CD4-positive, alpha-beta T cell treated with Interleukin-10 for 1 hour (primary cell): ENCODE results near the gene TMPRSS4.

ENCODE experiments used
- DNase-seq: peaks from one replicate; pipeline ENCODE4 v3.0.0-alpha.2; 2020

The TMPRSS4 gene

DNA sequence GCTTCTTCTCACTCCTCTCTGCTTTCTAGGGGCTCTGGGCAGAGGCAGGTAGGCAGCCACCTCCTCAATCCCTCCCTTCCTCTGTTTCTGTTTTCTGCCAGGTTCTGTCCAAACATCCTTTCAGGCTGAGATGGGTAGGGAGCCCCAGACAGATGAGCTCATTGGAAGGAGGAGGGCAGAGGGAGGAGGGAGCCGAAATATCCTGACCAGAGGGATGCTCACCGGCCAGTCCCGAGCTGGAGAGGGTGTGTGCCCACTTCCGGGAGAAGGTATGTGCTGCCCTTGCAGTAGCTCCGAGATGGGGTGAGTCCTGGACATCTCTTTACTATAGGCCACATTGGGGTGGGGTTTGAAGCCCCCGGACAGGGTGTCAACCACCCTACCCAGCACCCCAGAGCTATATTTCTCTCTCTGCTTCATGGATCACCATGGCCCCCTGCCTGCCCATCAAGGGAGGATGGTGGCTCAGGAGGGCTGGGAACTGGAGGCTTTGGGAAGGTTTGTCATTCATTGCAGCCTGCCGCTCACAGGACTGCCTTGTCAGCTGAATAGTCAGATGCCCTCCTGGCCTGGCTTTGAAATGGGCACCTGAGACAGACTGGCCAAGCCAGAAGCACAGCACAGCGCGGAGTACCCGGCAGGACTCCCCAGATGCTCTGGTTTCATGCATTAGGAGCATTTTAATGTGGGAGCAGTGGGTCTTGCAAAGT, 80.5 kb downstream of the TMPRSS4 start:
- DNase-seq: no peak

DNA sequence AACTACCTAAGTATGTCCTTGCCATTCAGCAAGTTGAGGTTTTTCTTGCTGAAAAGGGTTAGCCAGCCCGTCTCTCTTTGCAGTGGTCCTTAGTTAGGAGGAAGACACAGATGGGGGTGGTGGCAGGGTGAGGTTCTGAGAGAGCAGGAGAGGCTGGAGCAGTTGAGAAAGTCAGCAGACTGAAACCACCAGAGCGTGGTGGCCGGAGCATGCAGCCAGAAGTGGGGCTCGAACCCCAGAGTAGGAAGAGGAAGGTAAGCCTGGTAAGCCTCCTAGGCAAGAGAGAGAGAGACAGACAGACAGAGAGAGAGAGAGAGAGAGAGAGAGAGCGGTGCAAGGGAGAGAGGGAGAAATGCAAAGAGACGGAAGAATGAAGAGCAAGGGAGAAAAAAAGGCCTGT, 84.9 kb downstream of the TMPRSS4 start:
- no peak for DNase-seq

DNA sequence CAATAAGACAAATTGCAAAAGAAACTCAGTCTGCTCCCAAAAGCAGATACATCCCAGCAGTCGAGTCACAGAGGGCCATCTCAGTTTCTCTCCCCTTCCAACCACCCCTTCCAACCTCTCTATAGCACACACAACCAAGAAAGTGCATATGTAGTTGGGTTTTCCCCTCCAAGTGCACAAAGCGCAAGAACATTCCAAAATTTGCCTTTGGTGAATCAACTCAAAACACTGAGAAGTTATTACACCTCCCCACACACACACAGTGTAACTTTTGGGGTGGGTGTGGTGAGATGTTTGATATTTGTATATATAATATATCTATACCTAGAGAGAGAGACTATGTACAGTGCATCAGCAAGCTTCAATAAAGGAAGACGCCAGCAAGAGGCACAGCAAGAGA, 86.0 kb downstream of the TMPRSS4 start:
- DNase-seq: no peak

DNA sequence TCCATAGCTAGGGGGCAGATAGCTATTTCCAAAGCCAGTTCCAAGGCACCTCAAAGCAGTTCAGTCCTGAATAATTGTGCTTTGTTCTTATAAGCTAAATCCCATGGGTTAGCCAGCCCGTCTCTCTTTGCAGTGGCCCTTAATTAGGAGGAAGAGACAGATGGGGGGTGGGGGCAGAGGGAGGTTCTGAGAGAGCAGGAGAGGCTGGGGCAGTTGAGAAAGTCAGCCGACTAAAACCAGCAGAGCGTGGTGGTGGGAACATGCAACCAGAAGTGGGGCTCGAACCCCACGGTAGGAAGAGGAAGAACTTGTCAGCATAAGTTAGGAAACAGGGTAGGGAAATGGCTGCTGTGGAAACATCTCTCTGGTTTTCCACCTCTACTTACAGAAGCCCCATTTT, 86.6 kb downstream of the TMPRSS4 start:
- no peak for DNase-seq

DNA sequence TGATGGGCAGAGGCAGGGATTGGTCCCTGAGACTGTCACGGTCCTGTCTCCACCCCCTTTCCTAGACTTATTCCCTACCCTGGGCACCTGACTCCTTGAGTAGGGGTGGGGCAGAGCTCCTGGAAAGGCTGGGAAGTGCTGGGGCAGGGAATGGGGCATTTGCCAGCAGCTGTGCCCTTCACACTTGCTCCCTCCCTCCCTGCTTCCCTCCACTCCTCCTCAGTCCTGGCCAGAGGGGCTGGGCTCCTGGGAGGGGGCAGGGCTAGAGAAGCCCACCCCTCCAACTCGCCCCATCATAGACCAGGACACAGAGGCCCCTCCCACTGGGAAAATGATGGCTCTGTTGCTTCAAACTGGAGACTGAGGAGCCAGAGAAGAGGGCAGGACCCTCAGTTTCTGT, 88.0 kb downstream of the TMPRSS4 start:
- DNase-seq: no peak

DNA sequence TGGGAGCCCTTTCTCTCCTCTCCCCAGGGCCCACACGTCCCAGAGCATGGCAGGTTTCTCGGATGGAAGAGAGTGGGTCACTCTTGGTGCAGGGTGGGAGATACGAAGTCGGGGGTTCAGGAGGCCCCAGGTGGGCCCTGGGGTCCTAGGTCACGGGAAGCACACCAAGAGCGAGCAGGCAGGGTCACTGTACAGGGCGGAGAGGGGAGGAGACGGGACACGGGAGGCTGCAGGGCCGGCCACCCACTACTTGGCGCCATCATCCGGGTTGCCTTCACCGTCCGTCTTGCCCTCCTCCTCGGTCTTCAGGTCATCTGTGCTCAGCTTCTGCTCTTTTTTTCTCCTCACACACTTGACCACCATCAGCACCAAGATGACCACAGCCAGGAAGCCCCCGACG, 89.8 kb downstream of the TMPRSS4 start:
- no peak for DNase-seq

DNA sequence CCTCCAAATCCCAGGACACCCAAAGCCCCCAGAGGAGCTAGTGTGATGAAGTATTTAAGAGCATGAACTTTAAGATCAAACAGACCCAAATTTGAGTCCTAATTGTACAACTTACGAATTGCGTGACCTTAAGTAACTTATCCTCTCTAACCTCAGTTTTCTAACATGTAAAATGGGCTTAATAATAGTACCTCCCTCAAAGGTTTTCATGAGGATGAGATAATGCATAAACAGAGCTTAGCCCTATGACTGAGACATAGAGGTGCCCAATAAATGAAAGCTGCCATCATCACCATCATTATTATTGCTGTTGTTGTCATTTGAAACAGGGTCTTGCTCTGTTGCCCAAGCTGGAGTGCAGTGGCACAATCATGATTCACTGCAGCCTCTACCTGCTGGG, 90.4 kb downstream of the TMPRSS4 start:
- DNase-seq: no peak

DNA sequence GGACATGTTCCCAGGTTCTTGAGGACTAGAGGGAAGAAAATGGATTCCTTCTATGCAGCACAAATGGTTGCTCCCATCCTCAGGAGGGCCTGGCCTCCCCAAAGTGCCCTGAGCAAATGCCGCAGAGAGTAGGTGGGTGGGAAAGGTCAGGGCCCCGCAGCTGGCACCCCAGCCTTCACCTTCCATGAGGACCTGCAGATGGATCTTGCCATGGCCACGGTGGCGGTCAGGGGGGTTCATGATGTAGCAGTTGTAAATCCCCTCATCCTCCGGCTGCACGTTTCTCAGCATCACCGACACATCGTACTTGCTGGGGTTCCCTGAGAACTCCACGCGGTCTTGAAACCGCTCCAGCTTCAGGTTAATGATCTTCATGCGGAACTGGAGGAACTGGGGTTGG, 91.0 kb downstream of the TMPRSS4 start:
- no peak for DNase-seq

DNA sequence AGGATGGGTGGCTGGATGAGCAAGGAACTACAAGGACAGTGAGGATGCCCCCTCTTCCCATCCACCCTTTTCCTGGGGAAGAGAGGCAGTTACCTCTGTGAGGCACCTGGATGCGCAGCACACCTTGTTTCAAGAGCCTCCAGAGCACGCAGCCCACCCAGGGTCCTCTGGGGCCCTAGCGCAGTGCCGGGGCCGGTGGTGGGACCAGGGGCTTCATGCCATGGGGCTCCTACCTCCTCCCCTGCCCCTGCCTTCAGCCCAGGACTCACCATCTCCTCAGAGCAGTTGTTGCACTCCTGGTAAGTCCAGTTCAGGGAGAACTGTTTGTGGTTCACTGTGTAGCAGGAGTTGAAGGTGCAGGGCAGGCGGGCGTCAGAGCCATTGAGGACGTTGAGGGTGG, 91.4 kb downstream of the TMPRSS4 start:
- no peak for DNase-seq

DNA sequence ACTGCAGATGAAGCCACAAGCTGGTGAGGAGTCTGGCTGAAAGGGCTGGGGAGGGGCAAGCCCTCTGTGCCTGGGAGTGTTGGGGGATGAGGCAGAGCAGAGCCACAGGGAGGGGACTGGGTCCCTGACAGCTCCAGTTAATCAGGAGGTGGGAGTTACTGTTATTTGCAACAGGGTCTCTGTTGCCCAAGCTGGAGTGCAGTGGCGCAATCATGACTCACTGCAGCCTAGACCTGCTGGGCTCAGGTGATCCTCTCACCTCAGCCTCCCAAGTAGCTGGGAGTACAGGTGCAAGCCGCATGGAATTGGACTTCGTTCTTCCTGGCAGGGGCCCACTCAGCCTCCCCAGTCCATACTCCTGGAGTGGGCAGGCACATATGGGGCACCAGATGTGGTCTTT, 91.9 kb downstream of the TMPRSS4 start:
- no peak for DNase-seq

DNA sequence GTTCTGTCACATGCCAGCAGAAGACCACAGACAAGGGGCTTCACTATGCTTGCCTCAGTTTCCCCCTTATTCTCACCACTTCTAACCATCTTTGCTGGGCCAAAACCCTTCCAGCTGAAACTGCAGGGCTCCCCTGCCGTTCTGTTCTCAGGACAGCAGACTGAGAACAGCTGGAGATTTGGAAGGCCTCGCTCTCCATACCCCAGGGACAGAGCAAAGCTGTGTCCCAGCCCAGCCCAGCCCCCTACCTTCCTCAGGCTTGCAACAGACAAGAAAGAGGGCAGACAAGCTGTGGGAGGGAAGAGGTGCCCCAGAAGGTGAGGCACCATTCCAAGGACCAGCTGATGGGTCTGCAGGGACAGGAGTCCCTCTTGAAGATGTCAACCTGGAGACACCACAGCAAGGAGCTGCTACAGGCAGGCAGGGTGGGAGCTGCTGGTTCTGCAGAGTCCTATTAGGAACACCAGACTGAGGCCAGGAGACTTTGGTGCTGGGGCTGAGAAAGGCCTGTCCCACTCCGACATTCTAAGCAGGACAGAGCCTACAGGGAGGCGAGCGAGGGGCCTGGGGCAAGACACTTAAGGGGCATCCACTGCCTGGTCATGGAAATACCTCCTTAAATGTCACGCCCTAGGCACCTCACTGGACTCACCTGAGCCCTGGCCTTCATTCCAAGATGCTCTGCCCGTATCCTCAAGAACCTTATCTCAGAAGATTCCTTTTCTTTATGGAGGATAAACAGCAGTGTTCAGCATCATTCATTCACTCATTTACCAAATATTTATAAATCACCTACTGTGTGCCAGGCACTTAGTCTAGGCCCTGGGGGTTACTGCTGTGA, 92.6 kb downstream of the TMPRSS4 start:
- no peak for DNase-seq

DNA sequence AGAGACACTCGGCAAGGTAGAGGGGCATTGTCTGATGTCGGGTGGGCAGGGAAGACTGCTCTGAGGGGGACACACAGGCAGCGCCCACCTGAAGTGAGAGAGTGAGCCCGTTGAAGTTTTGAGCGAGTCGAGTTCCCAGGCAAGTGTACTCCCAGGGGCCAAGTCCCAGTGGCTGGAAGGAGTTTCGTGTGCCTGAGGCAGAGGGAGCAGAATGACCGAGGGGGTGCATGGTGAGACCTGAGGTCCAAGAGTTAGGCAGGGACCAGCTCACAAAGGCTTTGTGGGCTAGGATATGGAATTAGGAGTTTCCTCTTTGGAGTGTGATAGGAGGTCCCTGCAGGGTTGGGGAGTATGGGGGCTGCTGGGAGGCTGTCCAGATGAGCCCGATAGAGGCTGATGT, 93.4 kb downstream of the TMPRSS4 start:
- DNase-seq: no peak

DNA sequence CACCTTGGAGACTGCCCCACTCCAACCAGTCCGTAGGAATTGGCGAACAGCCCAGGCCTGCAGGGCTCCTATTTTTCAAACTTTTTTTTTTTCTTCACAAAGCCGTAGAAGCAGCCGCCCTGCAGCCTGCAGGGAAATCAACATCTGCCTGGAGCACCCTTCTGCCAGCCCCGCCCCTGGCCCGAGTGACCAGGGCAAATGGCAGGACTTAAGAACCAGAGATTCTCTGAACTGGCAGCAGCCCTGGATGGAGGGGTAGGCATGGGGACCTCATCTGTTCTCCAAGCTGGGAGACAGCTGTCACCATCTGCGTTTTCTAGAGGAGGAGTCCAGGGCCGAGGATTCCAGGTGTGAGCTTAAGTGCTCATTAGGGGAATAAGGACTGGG, 94.0 kb downstream of the TMPRSS4 start:
- no peak for DNase-seq
